ENCODE measurements around the gene SUFU. TPM values are rescaled to one million over a fixed set of nuclear protein-coding genes. Genes with fewer than 3 reads are reported as not detected.

The SUFU gene
- total and polyA plus RNA-seq, 2 of the 8 experiments (the other 6 are each of a cell fraction or from before 2014, with no cell fraction given), result 7.0 to 10.8 TPM

DNA sequence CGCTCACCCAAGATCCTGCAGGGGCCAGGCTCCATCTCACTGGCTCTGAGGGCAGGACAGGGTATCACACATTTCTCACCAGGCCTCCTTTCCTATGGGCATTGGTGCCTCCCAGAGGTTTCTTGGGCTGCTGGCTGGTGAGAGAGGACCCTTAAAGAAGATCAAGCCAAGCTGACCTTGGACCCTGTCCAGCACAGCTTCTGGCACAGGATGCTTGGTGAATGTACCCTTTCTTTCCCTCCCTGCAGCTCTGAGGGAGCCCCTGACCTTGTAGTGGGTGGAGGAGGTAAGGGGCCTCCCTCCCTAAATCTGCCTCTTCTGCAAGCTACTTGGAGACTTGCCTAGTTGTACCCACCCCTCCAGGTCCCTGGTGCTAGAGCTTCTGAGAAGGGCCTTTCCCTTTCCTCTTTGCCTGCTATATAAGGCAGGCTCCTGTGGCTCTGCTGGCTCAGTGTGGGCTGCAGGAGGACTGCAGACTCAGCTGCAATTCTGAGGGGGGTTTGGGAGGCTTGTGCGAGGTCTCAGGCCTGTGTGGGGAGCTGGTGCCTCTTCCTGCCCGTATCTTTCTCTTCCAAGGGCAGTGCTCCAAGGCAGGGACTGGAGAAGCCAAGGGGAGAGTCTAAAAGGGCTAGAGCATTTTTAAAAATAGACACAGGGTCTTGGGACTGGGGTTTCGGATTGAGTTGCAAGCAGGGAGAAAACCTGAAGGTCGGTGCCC is 128.8 kb downstream of the SUFU start:
- CTCF ChIA-PET (ENCODE audit: partially characterized antibody), result interaction anchor here (0.6 to 14.3 kb wide), 11 partner anchors 9 to 402 kb away, joined by 3 to 160 read pairs (median 5); partner anchors contain the start of gene TRIM8
- Histone ChIP-seq H3K9me3 (ENCODE audit: insufficient read depth in 2 of 2, low read depth in 1 of 2, low read length in 1 of 2) (no peaks in the 10 kb centered on the region), H3K4me2 (ENCODE audit: insufficient read depth in 1 of 2, low read depth in 2 of 2, low read length in 2 of 2) (no peak overlapping the region)

More for the DNA sequence above, 128.8 kb downstream of the SUFU start:
- no peak overlapping the region for H3K27ac ChIP-seq (ENCODE audit: low read depth, low read length)
- H3K4me3 ChIP-seq (ENCODE audit: extremely low read depth in 1 of 4, insufficient read depth in 2 of 4, low read depth in 3 of 4, low read length in 4 of 4), result no peak overlapping the region
- 0 out of 2 replicates have a peak overlapping the region, but pooled peaks have one; percentile 71 for H2BK5ac ChIP-seq (ENCODE audit: low read depth, low read length)
- TF ChIP-seq RAD21 (IDR thresholded peaks at IDR 0.05 in 1 of 2, conservative IDR thresholded peaks at IDR 0.05 in 1 of 2; ENCODE audit: low read depth in 2 of 2, low read length in 2 of 2) (0 out of 4 replicates have a peak, but pooled peaks of 1 of the 2 experiments have one; percentile 10), BRCA1 (IDR thresholded peaks at IDR 0.05; ENCODE audit: low read depth, low read length) (no peak)
- H3K56ac ChIP-seq (replicated peaks; ENCODE audit: insufficient read length, low read depth, low read length), result no peak overlapping the region
- peak overlapping the region; percentile 72; the same call in 1 of the 2 replicates for H2BK15ac ChIP-seq (ENCODE audit: low read length)
- H3K23ac ChIP-seq (ENCODE audit: insufficient read length), result no peak overlapping the region
- no peak overlapping the region for H4K8ac ChIP-seq (ENCODE audit: extremely low read depth, insufficient read depth, low read length)
- no peaks in the 10 kb centered on the region; a peak in 1 of 8 replicates for H3K36me3 ChIP-seq (ENCODE audit: control insufficient read depth in 2 of 4, insufficient read depth in 4 of 4, low read length in 3 of 4)
- DNase-seq (ENCODE audit: low read depth in 1 of 2, low spot score in 2 of 2) (no peak), FAIRE-seq (no peak)
- WGBS, 2 experiments (ENCODE audit: extremely low coverage in 1 of 2, insufficient coverage in 1 of 2, insufficient read length in 1 of 2, insufficient replicate concordance in 2 of 2, low coverage in 1 of 2, low lambda C conversion rate in 2 of 2, missing lambda C conversion rate in 1 of 2), result 79% methylated on average over 5 of the region's 5 CpGs; no CpG with 5 or more reads in 1 of the 2 experiments
- peak overlapping the region; percentile 50; the same call in 1 of the 2 replicates for H2BK12ac ChIP-seq (ENCODE audit: low read depth, low read length)
- no peak overlapping the region for H3K4ac ChIP-seq (replicated peaks; ENCODE audit: insufficient read length, low read depth, low read length)
- no peak overlapping the region for H2BK20ac ChIP-seq (ENCODE audit: low read length)
- no peak overlapping the region for H3K14ac ChIP-seq (ENCODE audit: insufficient read length)
- no peak overlapping the region for H4K5ac ChIP-seq (ENCODE audit: insufficient read length, low read depth, low read length)
- H3K23me2 ChIP-seq (ENCODE audit: low read depth, low read length), result no peaks in the 10 kb centered on the region
- no peaks in the 10 kb centered on the region for H3K79me2 ChIP-seq (ENCODE audit: control insufficient read depth in 1 of 2, insufficient read depth in 2 of 2, low read length in 2 of 2)
- H2BK120ac ChIP-seq (replicated peaks; ENCODE audit: low read depth, low read length), result no peak overlapping the region
- H4K91ac ChIP-seq (replicated peaks; ENCODE audit: insufficient read length, low read length), result no peak overlapping the region
- 0 out of 2 replicates have a peak overlapping the region, but pooled peaks have one; percentile 48 for H3K18ac ChIP-seq (ENCODE audit: extremely low read depth, low read length)
- H4K20me1 ChIP-seq (replicated peaks in 1 of 2; ENCODE audit: control insufficient read depth in 1 of 2, insufficient read depth in 2 of 2, low read length in 2 of 2), result no peaks in the 10 kb centered on the region
- no peak overlapping the region for H3K9ac ChIP-seq (replicated peaks in 1 of 4; ENCODE audit: extremely low read depth in 1 of 4, low read depth in 3 of 4, low read length in 3 of 4)
- POLR2A ChIA-PET (ENCODE audit: partially characterized antibody), result interaction anchor here (1.3 to 4.2 kb wide), 2 partner anchors 10 to 13 kb away, joined by 6 to 34 read pairs; partner anchors contain the start of gene TRIM8
- no peaks in the 10 kb centered on the region for H3K27me3 ChIP-seq (replicated peaks in 1 of 4; ENCODE audit: control insufficient read depth in 3 of 4, extremely low read depth in 1 of 4, insufficient read depth in 3 of 4, low read length in 3 of 4)
- H3K4me1 ChIP-seq (replicated peaks in 1 of 4; ENCODE audit: control insufficient read depth in 3 of 4, insufficient read depth in 4 of 4, low read length in 3 of 4), result peaks cover 14 to 53% (median 39%) of the 10 kb centered on the region in 4 experiments
- H2AK5ac ChIP-seq (ENCODE audit: low read depth, low read length), result peak overlapping the region; percentile 28; the same call in 1 of the 2 replicates
- no peaks in the 10 kb centered on the region for H3K79me1 ChIP-seq (ENCODE audit: low read depth, low read length)
- no peak overlapping the region for H2AFZ ChIP-seq (ENCODE audit: low read length)

Measured in H1 (cell line).